Measurements from ENCODE around the gene SFI1. TPM values are rescaled to one million over a fixed set of nuclear protein-coding genes. Genes with fewer than 3 reads are reported as not detected.

SFI1 gene
- total and polyA plus RNA-seq, 2 donors (not counting 1 experiment from before 2014, with no cell fraction given) = 80.2 to 182 TPM

GRCh38 chr22:31619611-31620300 is 123.4 kb downstream of the SFI1 start:
- Histone ChIP-seq H3K36me3 (replicated peaks in 1 of 2; ENCODE audit: control extremely low read depth in 1 of 2, control insufficient read depth in 1 of 2, extremely low read depth in 1 of 2, insufficient read depth in 2 of 2, low read length in 1 of 2) (peaks cover 0 to 44% of the 10 kb centered on the region in 2 experiments), H3K79me2 (ENCODE audit: control insufficient read depth, insufficient read depth, low read length) (peaks cover 20% of the 10 kb centered on the region), H3K9ac (ENCODE audit: low read length) (no peak overlapping the region), H3K4me1 (ENCODE audit: control insufficient read depth in 2 of 2, insufficient read depth in 2 of 2, low read length in 2 of 2) (peaks cover 13 to 22% of the 10 kb centered on the region in 2 donors), H4K20me1 (ENCODE audit: control insufficient read depth, insufficient read depth, low read length, poor library complexity, severe bottlenecking) (peaks cover 25% of the 10 kb centered on the region), H2AFZ (ENCODE audit: insufficient read depth, low read depth, low read length, poor library complexity, severe bottlenecking) (no peak overlapping the region), H3K27ac (ENCODE audit: low read length in 2 of 2) (no peak overlapping the region), H3K9me3 (ENCODE audit: control extremely low read depth in 1 of 3, control insufficient read depth in 2 of 3, insufficient read depth in 1 of 3, low read length in 2 of 3) (no peaks in the 10 kb centered on the region), H3K27me3 (replicated peaks in 1 of 4; ENCODE audit: control extremely low read depth in 1 of 4, control insufficient read depth in 3 of 4, insufficient read depth in 4 of 4, low read length in 3 of 4) (no peaks in the 10 kb centered on the region), H3K4me3 (ENCODE audit: control extremely low read depth in 1 of 5, extremely low read depth in 1 of 5, insufficient read depth in 1 of 5, low read depth in 2 of 5, low read length in 4 of 5) (no peak overlapping the region), H3K4me2 (replicated peaks; ENCODE audit: low read depth, low read length, poor library complexity, severe bottlenecking) (no peak overlapping the region)
- CTCF ChIA-PET = interaction anchor here (1.4 kb wide), 1 partner anchor 63 kb away, joined by 3 read pairs; no protein-coding TSS in a partner anchor
- intact Hi-C loops (cut with micrococcal nuclease) = no loop called here
- no peak for ATAC-seq (ENCODE audit: low read depth)
- Mint-ChIP-seq H3K9me3 (ENCODE audit: insufficient read depth) (no peaks in the 10 kb centered on the region), H3K27me3 (no peaks in the 10 kb centered on the region), H3K4me1 (peaks cover 25% of the 10 kb centered on the region), H3K4me3 (no peak overlapping the region), H3K27ac (no peak overlapping the region)
- TF ChIP-seq CTCF (IDR thresholded peaks at IDR 0.05) (no peak), EZH2 (IDR thresholded peaks at IDR 0.05; ENCODE audit: borderline replicate concordance, insufficient read depth, low read depth, low read length, poor library complexity, severe bottlenecking) (no peak)
- 85% methylated on average over 9 of the region's 14 CpGs for WGBS (ENCODE audit: insufficient coverage)
- DNase-seq = no peak
- POLR2A ChIA-PET = no interaction called here

GRCh38 chr22:31620756-31621480 is 124.6 kb downstream of the SFI1 start:
- Histone ChIP-seq H3K4me3 (ENCODE audit: control extremely low read depth in 1 of 5, extremely low read depth in 1 of 5, insufficient read depth in 1 of 5, low read depth in 2 of 5, low read length in 4 of 5) (no peak overlapping the region), H3K9ac (ENCODE audit: low read length) (no peak overlapping the region), H3K27ac (ENCODE audit: low read length in 2 of 2) (no peak overlapping the region), H3K27me3 (replicated peaks in 1 of 4; ENCODE audit: control extremely low read depth in 1 of 4, control insufficient read depth in 3 of 4, insufficient read depth in 4 of 4, low read length in 3 of 4) (no peaks in the 10 kb centered on the region), H2AFZ (ENCODE audit: insufficient read depth, low read depth, low read length, poor library complexity, severe bottlenecking) (no peak overlapping the region), H4K20me1 (ENCODE audit: control insufficient read depth, insufficient read depth, low read length, poor library complexity, severe bottlenecking) (peaks cover 37% of the 10 kb centered on the region), H3K4me2 (replicated peaks; ENCODE audit: low read depth, low read length, poor library complexity, severe bottlenecking) (no peak overlapping the region), H3K4me1 (ENCODE audit: control insufficient read depth in 2 of 2, insufficient read depth in 2 of 2, low read length in 2 of 2) (peaks cover 9 to 11% of the 10 kb centered on the region in 2 donors), H3K9me3 (ENCODE audit: control extremely low read depth in 1 of 3, control insufficient read depth in 2 of 3, insufficient read depth in 1 of 3, low read length in 2 of 3) (no peaks in the 10 kb centered on the region), H3K79me2 (ENCODE audit: control insufficient read depth, insufficient read depth, low read length) (peaks cover 31% of the 10 kb centered on the region), H3K36me3 (replicated peaks in 1 of 2; ENCODE audit: control extremely low read depth in 1 of 2, control insufficient read depth in 1 of 2, extremely low read depth in 1 of 2, insufficient read depth in 2 of 2, low read length in 1 of 2) (peaks cover 0 to 52% of the 10 kb centered on the region in 2 experiments)
- CTCF ChIA-PET = interaction anchor here (1.4 kb wide), 1 partner anchor 64 kb away, joined by 3 read pairs; no protein-coding TSS in a partner anchor
- 94% methylated on average over 15 of the region's 20 CpGs for WGBS (ENCODE audit: insufficient coverage)
- H3K4me1 Mint-ChIP-seq = peaks cover 16% of the 10 kb centered on the region
- ATAC-seq (ENCODE audit: low read depth) (no peak), DNase-seq (no peak)
- no peak overlapping the region for H3K4me3 Mint-ChIP-seq
- POLR2A ChIA-PET = no interaction called here
- H3K27me3 Mint-ChIP-seq = no peaks in the 10 kb centered on the region
- intact Hi-C loops (cut with micrococcal nuclease) = no loop called here
- TF ChIP-seq CTCF (IDR thresholded peaks at IDR 0.05) (no peak), EZH2 (IDR thresholded peaks at IDR 0.05; ENCODE audit: borderline replicate concordance, insufficient read depth, low read depth, low read length, poor library complexity, severe bottlenecking) (no peak)
- no peak overlapping the region for H3K27ac Mint-ChIP-seq
- H3K9me3 Mint-ChIP-seq (ENCODE audit: insufficient read depth) = no peaks in the 10 kb centered on the region

All from B cell (primary cell).